HepG2 (cell line): ENCODE measurements around the gene E2F1. TPM values are rescaled to one million over a fixed set of nuclear protein-coding genes. Genes with fewer than 3 reads are reported as not detected.

Source experiments
- ATAC-seq: fragments of 200-7000 bp; cut with Tn5 transposase; 3 replicates; pipeline ENCODE4 v1.9.1; 2020; ENCODE audit warnings: mild to moderate bottlenecking, moderate library complexity
- BruUV-seq: library from RNA; stranded (reverse); fragments of 400-500 nt; replicated peaks from 2 replicates; lab custom pipeline; 2021; lab: Mats Ljungman, UMichigan
- CTCF ChIA-PET: fragments of 300-600 bp; formaldehyde crosslinking; extraction: SDS; loops from one replicate; lab custom pipeline; 2021; ENCODE audit warnings: low total read pairs, inconsistent platforms, low intra/inter-chr PET ratio; lab: Yijun Ruan, JAX
- POLR2A ChIA-PET: fragments of 350-600 bp; sonication (Branson Sonifier 250); formaldehyde crosslinking; loops from one replicate; lab custom pipeline; 2020; ENCODE audit warnings: antibody characterized with exemption, inconsistent platforms; lab: Yijun Ruan, JAX
- DNase-seq: peaks from one replicate; pipeline ENCODE4 v3.0.0-alpha.2; 2015; ENCODE audit warnings: low spot score
- FAIRE-seq: peaks from 3 replicates; lab custom pipeline; 2011; peaks lifted over from hg19 to GRCh38; lab: Jason Lieb, UNC
- H2AFZ ChIP-seq: one replicate; pipeline ENCODE4 v1.6.1; 2011; ENCODE audit warnings: low read length, inconsistent platforms
- H3K27ac ChIP-seq: fragments of 300-600 bp; 3 replicates; pipeline ENCODE4 v1.8.0; 2011; ENCODE audit warnings: mixed run types, mild to moderate bottlenecking, mixed read lengths, low read length, inconsistent platforms; ENCODE audit not compliant: insufficient read depth; ENCODE audit errors: extremely low read length
- H3K27me3 ChIP-seq, 2 experiments: fragments of 200-600 bp in 1 of 2; 2 replicates in 1 of 2; 3 replicates in 1 of 2; pipeline versions ENCODE4 v1.6.0 to v1.8.0; 2011; ENCODE audit warnings: low read length in 2 of 2, mild to moderate bottlenecking in 2 of 2, moderate library complexity in 2 of 2, inconsistent platforms in 1 of 2; ENCODE audit not compliant: insufficient read depth in 2 of 2, control insufficient read depth in 1 of 2
- H3K36me3 ChIP-seq, 2 experiments: fragments of 200-600 bp in 1 of 2; replicated peaks in 1 of 2; 2 replicates in 1 of 2; 3 replicates in 1 of 2; pipeline versions ENCODE4 v1.5.1 to v1.8.0; 2011; ENCODE audit warnings: low read length in 2 of 2, inconsistent platforms in 1 of 2; ENCODE audit not compliant: insufficient read depth in 2 of 2, control insufficient read depth in 1 of 2
- H3K4me1 ChIP-seq: 2 replicates; pipeline ENCODE4 v1.5.1; 2012; ENCODE audit warnings: low read length, inconsistent platforms; ENCODE audit not compliant: insufficient read depth
- H3K4me2 ChIP-seq: 2 replicates; pipeline ENCODE4 v1.6.0; 2011; ENCODE audit warnings: low read depth, low read length, inconsistent platforms
- H3K4me3 ChIP-seq, 3 experiments: fragments of 200-600 bp in 1 of 3; sonication (generic), shearing (Covaris generic) in 1 of 3; replicated peaks in 1 of 3; 2 replicates each; pipeline ENCODE4 v1.5.1; 2011 to 2016; ENCODE audit warnings: low read length in 3 of 3, inconsistent platforms in 2 of 3, low read depth in 2 of 3, mild to moderate bottlenecking in 2 of 3, control low read depth in 1 of 3, mixed read lengths in 1 of 3; ENCODE audit not compliant: insufficient read depth in 1 of 3
- H3K79me2 ChIP-seq: one replicate; pipeline ENCODE4 v1.6.1; 2011; ENCODE audit warnings: low read length, inconsistent platforms; ENCODE audit not compliant: insufficient read depth
- H3K9ac ChIP-seq: 2 replicates; pipeline ENCODE4 v1.6.0; 2011; ENCODE audit warnings: mild to moderate bottlenecking, low read depth, low read length, inconsistent platforms; ENCODE audit not compliant: insufficient read depth
- H3K9me3 ChIP-seq: 2 replicates; pipeline ENCODE4 v1.5.1; 2012; ENCODE audit warnings: mild to moderate bottlenecking, low read length
- H4K20me1 ChIP-seq: 2 replicates; pipeline ENCODE4 v1.6.0; 2011; ENCODE audit warnings: inconsistent platforms, mild to moderate bottlenecking, low read length, moderate library complexity; ENCODE audit not compliant: insufficient read depth
- ASH2L ChIP-seq: fragments of 300-600, 200-600 bp; sonication (generic); IDR thresholded peaks from 2 replicates; pipeline ENCODE4 v1.7.0; 2017; ENCODE audit warnings: low read depth, mild to moderate bottlenecking, moderate library complexity, mixed read lengths, low read length; ENCODE audit not compliant: insufficient read length
- BRF2 ChIP-seq: sonication (generic); formaldehyde crosslinking; IDR thresholded peaks from 2 replicates; pipeline ENCODE4 v1.8.1; 2022; ENCODE audit warnings: mild to moderate bottlenecking, missing genetic modification reagents
- E2F5 ChIP-seq: sonication (generic); formaldehyde crosslinking; conservative IDR thresholded peaks from 2 replicates; pipeline ENCODE4 v1.4.0; 2020; ENCODE audit warnings: missing genetic modification reagents
- ETV5 ChIP-seq: IDR thresholded peaks from 2 replicates; pipeline ENCODE4 v1.6.1; 2018; ENCODE audit warnings: missing biosample characterization, missing genetic modification reagents, inconsistent platforms, borderline replicate concordance
- IRX3 ChIP-seq: sonication (generic); formaldehyde crosslinking; IDR thresholded peaks from 2 replicates; pipeline ENCODE4 v1.8.1; 2023; ENCODE audit warnings: mild to moderate bottlenecking, low read depth, missing genetic modification reagents, borderline replicate concordance
- MTERF4 ChIP-seq: sonication (generic); formaldehyde crosslinking; IDR thresholded peaks from 2 replicates; pipeline ENCODE4 v1.8.0; 2023; ENCODE audit warnings: mild to moderate bottlenecking, missing genetic modification reagents
- NFIB ChIP-seq: sonication (generic); formaldehyde crosslinking; IDR thresholded peaks from 2 replicates; pipeline ENCODE4 v1.9.0; 2021; ENCODE audit warnings: missing genetic modification reagents, mild to moderate bottlenecking, borderline replicate concordance
- SNAPC2 ChIP-seq: sonication (generic); formaldehyde crosslinking; IDR thresholded peaks from 2 replicates; pipeline ENCODE4 v1.8.1; 2022; ENCODE audit warnings: mild to moderate bottlenecking, missing genetic modification reagents
- ZBTB33 ChIP-seq: sonication (generic); formaldehyde crosslinking; IDR thresholded peaks from 2 replicates; pipeline ENCODE4 v1.4.0; 2020; ENCODE audit warnings: missing genetic modification reagents
- ZNF280D ChIP-seq: sonication (generic); formaldehyde crosslinking; IDR thresholded peaks from 2 replicates; pipeline ENCODE4 v1.5.1; 2020; ENCODE audit warnings: mild to moderate bottlenecking, missing genetic modification reagents
- ZNF331 ChIP-seq: sonication (generic); formaldehyde crosslinking; IDR thresholded peaks from 2 replicates; pipeline ENCODE4 v1.4.0; 2020; ENCODE audit warnings: missing genetic modification reagents
- ZNF383 ChIP-seq: sonication (generic); formaldehyde crosslinking; IDR thresholded peaks from 2 replicates; pipeline ENCODE4 v1.4.0; 2020; ENCODE audit warnings: missing genetic modification reagents, mild to moderate bottlenecking, borderline replicate concordance
- ZNF567 ChIP-seq: sonication (generic); formaldehyde crosslinking; IDR thresholded peaks from 2 replicates; pipeline ENCODE4 v1.8.1; 2023; ENCODE audit warnings: mild to moderate bottlenecking, missing genetic modification reagents, borderline replicate concordance
- ZNF891 ChIP-seq: sonication (generic); formaldehyde crosslinking; IDR thresholded peaks from 2 replicates; pipeline ENCODE4 v1.5.0; 2020; ENCODE audit warnings: mild to moderate bottlenecking, missing genetic modification reagents
- WGBS: methylation state at CpG from one replicate; pipeline ENCODE4 v1.1.6; 2017; ENCODE audit warnings: low lambda C conversion rate; 5-methylcytosine and 5-hydroxymethylcytosine counted together
- in situ Hi-C: cut with HindIII; loops from 2 replicates; pipeline ENCODE4 v1.10.0; 2017; ENCODE audit warnings: low pct_unique_long_range_greater_than_20kb; ENCODE audit not compliant: extremely low pct_ligation_motif_present
- intact Hi-C: fragments of 100-400 bp; cut with micrococcal nuclease; formaldehyde crosslinking; loops from one replicate; pipeline ENCODE4 v1.10.0; 2022; ENCODE audit not compliant: unreplicated experiment
- polyA plus RNA-seq, 8 experiments: library from polyadenylated mRNA; depleted of rRNA in 3 of 8; stranded (reverse) in 7 of 8; unstranded in 1 of 8; fragments of >200 nt; fragmentation: Illumina TruSeq in 4 of 8; extraction: Trizol in 4 of 8; gene quantifications; 2 replicates each; pipeline versions ENCODE4 v1.2.1 to v1.2.3, GENCODE V29; 2011 to 2016; ENCODE audit warnings: low read depth in 4 of 8, missing spikeins in 1 of 8, mixed read lengths in 1 of 8; ENCODE audit not compliant: insufficient read depth in 1 of 8
- total RNA-seq, 5 experiments: library from RNA; depleted of rRNA; stranded (reverse); fragments of >200 nt; fragmentation: Illumina TruSeq; extraction: Trizol; gene quantifications; 2 replicates each; pipeline ENCODE4 v1.2.3, GENCODE V29; 2016; ENCODE audit warnings: low read depth in 1 of 5

Gene E2F1
- total and polyA plus RNA-seq, 2 of the 13 experiments (the other 11 are each of a cell fraction or from before 2014, with no cell fraction given): 25.5 to 39.4 TPM

- ATAC-seq (peak; percentile 2), FAIRE-seq (no peak)
- H3K27ac ChIP-seq: peak overlapping the region; percentile 65
- TF ChIP-seq ZNF567 (CRISPR knock-in tag) (no peak), IRX3 (0 out of 2 replicates have a peak, but pooled peaks have one; percentile 35), ZNF280D (CRISPR knock-in tag) (no peak), ZBTB33 (0 out of 2 replicates have a peak, but pooled peaks have one; percentile 7), ZNF383 (CRISPR knock-in tag) (0 out of 2 replicates have a peak, but pooled peaks have one; percentile 10), ZNF331 (CRISPR knock-in tag) (no peak), MTERF4 (0 out of 2 replicates have a peak, but pooled peaks have one; percentile 57), BRF2 (CRISPR knock-in tag) (peak; percentile 36; the same call in 1 of the 2 replicates), ZNF891 (CRISPR knock-in tag) (0 out of 2 replicates have a peak, but pooled peaks have one; percentile 31), SNAPC2 (CRISPR knock-in tag) (0 out of 2 replicates have a peak, but pooled peaks have one; percentile 29), ASH2L (no peak), E2F5 (CRISPR knock-in tag) (no peak), ETV5 (CRISPR knock-in tag) (0 out of 2 replicates have a peak, but pooled peaks have one; percentile 1), NFIB (CRISPR knock-in tag) (0 out of 2 replicates have a peak, but pooled peaks have one; percentile 27)
Measured at GRCh38 chr20:33664762-33665144, 21.4 kb downstream of the E2F1 start.

More at GRCh38 chr20:33664762-33665144, 21.4 kb downstream of the E2F1 start:
- H3K9me3 ChIP-seq: no peaks in the 10 kb centered on the region
- H3K4me3 ChIP-seq: peak overlapping the region in 1 of 3 experiments; percentile 88; a peak in 2 of 6 replicates
- DNase-seq: no peak
- in situ Hi-C loops: no loop called here
- no peak overlapping the region for H2AFZ ChIP-seq
- H3K36me3 ChIP-seq: peaks cover 28 to 32% of the 10 kb centered on the region in 2 experiments
- no TSS peak for BruUV-seq
- intact Hi-C loops: loop anchor here (5.0 kb wide), 1 partner anchor 262 kb away; the partner anchor contains the start of gene CDK5RAP1
- 96% methylated on average over 2 of the region's 2 CpGs for WGBS
- peak overlapping the region; percentile 80; the same call in 1 of the 2 replicates for H3K9ac ChIP-seq
- peak overlapping the region; percentile 98 for H3K4me2 ChIP-seq
- H3K27me3 ChIP-seq: no peaks in the 10 kb centered on the region; a peak in 1 of 5 replicates
- peaks cover 8% of the 10 kb centered on the region for H3K79me2 ChIP-seq
- H4K20me1 ChIP-seq: no peaks in the 10 kb centered on the region
- CTCF ChIA-PET: no interaction called here
- POLR2A ChIA-PET: interaction anchor here (0.5 to 3.7 kb wide), 12 partner anchors 8 to 292 kb away, joined by 3 to 19 read pairs (median 6); partner anchors contain the start of genes CBFA2T2, CHMP4B, NECAB3 and ZNF341
- H3K4me1 ChIP-seq: peaks cover 30% of the 10 kb centered on the region
